Vagina (tissue), 2 donors: ENCODE data around the gene JADE1.

Experiments used
- POLR2A ChIP-seq, 2 donors: fragments of 450-650 bp; IDR thresholded peaks; one replicate each; pipeline ENCODE4 v1.6.1; 2017; ENCODE audit warnings: antibody characterized with exemption in 2 of 2, mild to moderate bottlenecking in 2 of 2, moderate library complexity in 2 of 2
- POLR2AphosphoS5 ChIP-seq, 2 donors: sonication (generic); formaldehyde crosslinking; IDR thresholded peaks; one replicate each; pipeline ENCODE4 v1.9.0; 2017; ENCODE audit warnings: antibody characterized with exemption in 2 of 2, mild to moderate bottlenecking in 2 of 2, low read depth in 1 of 2; ENCODE audit not compliant: insufficient read depth in 1 of 2
- TF ChIP-seq, protein P1 (sequence below), 3 experiments: fragments of 450-650 bp in 2 of 3; fragments of 200-600 bp in 1 of 3; sonication (generic) in 1 of 3; IDR thresholded peaks; one replicate each; pipeline ENCODE4 v1.5.1; 2017 to 2019; ENCODE audit warnings: antibody characterized with exemption in 3 of 3, mild to moderate bottlenecking in 2 of 3, moderate library complexity in 2 of 3

GRCh38 chr4:128880662-128881061 is 71.2 kb downstream of the JADE1 start:
- TF ChIP-seq, protein P1, sequence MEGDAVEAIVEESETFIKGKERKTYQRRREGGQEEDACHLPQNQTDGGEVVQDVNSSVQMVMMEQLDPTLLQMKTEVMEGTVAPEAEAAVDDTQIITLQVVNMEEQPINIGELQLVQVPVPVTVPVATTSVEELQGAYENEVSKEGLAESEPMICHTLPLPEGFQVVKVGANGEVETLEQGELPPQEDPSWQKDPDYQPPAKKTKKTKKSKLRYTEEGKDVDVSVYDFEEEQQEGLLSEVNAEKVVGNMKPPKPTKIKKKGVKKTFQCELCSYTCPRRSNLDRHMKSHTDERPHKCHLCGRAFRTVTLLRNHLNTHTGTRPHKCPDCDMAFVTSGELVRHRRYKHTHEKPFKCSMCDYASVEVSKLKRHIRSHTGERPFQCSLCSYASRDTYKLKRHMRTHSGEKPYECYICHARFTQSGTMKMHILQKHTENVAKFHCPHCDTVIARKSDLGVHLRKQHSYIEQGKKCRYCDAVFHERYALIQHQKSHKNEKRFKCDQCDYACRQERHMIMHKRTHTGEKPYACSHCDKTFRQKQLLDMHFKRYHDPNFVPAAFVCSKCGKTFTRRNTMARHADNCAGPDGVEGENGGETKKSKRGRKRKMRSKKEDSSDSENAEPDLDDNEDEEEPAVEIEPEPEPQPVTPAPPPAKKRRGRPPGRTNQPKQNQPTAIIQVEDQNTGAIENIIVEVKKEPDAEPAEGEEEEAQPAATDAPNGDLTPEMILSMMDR (IDR thresholded peaks at IDR 0.05), result no peak
- TF ChIP-seq POLR2A (IDR thresholded peaks at IDR 0.05), result no peak
- no peak for TF ChIP-seq POLR2AphosphoS5 (IDR thresholded peaks at IDR 0.05; ENCODE audit: insufficient read depth in 1 of 2, low read depth in 1 of 2)
